Activated T-cell treated with anti-CD3 and anti-CD28 coated beads for 4 hours (primary cell): Measurements from ENCODE around the gene EEF1AKMT2.
"Not testable (repeated sequence)": the region's sequence is repeated elsewhere in the genome, so short reads cannot be mapped to it uniquely, and the experiment has no call there.

Experiments used
- DNase-seq: peaks from one replicate; pipeline ENCODE4 v3.0.0-alpha.2; 2020

EEF1AKMT2 gene

GRCh38 chr10:124791547-124792348, at the start of gene EEF1AKMT2:
Gene EEF1AKMT2 (minus strand): TSS chr10:124791887. CDS start chr10:124791833, 54 bp downstream.
- peak; percentile 69 for DNase-seq

DNA sequence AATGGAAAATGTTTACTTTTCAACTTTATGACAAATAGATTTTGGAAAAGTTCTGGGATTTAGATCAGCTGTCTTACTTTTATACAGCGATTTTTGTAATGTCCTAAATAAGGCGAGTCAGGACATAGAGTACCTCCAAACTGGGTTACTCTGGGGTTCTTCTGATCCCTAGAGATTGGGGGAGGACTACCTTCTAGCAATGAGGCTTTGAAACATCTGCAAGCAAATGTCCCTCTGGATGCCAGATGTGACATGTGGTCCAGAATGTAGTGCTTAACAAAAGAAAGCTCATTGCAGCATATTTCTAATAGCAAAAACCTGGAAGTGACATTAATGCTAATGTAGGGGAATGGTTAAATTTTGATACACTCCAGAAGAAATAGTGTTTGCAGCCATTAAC, 46.0 kb upstream of the EEF1AKMT2 start:
- no peak for DNase-seq

DNA sequence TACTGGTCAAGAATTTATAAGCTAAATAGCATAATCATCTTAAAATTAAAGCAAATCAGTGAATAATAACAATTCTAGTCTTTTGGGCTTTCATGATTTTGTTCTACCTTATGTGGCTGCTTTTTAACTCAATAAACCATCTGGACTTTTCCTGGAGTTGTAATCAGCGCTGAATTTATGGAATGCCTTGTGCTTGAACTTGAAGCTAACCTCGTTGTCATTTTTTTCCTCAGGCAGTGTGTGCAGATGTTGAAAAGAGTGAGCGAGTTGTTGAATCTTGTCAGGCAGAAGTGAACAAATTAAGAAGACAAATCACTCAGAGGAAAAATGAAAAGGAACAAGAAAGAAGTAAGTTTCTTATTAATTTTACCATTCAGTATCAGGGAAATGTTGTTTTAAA, 39.4 kb upstream of the EEF1AKMT2 start:
- DNase-seq: no peak

- no peak for DNase-seq
Observed at GRCh38 chr10:124830445-124830844, 38.8 kb upstream of the EEF1AKMT2 start.

DNA sequence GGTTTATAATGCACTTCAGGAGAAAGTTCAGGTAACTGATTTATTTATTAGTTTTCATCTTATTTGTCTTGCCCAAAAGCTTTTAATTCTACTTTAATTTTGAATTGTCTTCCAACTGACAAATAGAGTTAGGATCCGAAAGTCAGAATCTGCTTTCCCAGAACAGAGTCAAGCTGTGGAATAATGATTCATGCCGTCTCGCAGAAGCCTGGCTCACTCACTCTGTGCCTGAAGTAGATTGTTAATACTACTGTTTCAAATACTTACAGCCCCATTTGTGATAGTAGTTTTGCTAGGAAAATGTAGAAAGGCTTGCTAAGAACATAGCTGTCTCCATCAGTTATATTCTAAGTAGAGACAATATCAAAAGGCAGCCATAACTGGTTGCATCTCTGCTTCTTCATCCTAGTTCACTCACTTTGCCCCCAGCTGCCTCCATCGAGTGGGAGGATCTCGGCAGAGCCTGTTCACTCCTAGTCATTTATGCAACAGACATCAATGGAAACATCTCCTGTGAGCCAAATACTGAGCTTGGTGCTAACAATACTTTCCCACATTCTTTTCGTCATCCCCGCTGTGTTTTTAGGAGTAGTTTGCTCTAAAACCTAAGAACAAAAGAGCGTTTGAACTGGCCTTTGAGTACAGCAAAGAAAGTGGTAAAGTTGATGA, 37.9 kb upstream of the EEF1AKMT2 start:
- no peak for DNase-seq

DNA sequence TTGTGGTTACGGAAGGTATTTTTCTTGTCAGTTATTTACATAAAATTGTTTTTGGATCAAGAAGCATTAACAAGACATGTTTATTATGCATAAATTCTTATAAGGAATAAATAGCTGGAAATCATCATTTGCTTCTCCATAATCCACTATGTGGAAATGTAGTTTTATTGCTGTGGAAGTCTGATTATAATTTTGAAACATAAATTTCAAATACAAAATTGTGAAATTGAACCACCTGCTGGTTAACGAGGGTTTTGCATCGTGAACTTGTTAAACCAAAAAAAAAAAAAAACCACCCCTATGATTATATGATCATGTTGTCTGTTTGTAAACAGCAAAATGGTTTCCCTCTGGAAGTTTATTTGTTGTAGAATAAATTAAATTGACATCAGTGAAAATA, 35.8 kb upstream of the EEF1AKMT2 start:
- no peak for DNase-seq

GRCh38 chr10:124826262-124826661, 34.6 kb upstream of the EEF1AKMT2 start:
- DNase-seq: no peak

DNA sequence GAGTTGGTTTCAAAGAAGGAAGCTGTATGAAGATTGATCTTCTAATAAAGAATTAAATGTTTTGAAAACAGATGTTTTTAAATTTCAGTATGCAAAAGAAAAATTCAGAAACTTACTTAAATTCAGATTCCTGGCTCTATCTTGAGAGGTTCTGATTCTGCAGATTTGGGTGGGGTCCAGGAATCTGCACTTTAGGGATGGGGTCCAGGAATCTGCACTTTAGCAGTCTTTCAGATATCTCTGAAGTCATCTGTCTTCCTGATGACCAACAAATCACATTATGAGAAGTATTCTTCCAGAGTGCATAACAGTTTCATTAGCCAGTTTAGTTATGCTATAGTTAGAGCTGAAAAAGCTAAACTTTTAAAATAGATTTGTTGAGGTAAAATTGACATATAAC, 34.0 kb upstream of the EEF1AKMT2 start:
- no peak for DNase-seq

- not testable (repeated sequence) for DNase-seq
Observed at GRCh38 chr10:124824932-124825331, 33.2 kb upstream of the EEF1AKMT2 start.

- DNase-seq: no peak
Observed at GRCh38 chr10:124824507-124824906, 32.8 kb upstream of the EEF1AKMT2 start.

DNA sequence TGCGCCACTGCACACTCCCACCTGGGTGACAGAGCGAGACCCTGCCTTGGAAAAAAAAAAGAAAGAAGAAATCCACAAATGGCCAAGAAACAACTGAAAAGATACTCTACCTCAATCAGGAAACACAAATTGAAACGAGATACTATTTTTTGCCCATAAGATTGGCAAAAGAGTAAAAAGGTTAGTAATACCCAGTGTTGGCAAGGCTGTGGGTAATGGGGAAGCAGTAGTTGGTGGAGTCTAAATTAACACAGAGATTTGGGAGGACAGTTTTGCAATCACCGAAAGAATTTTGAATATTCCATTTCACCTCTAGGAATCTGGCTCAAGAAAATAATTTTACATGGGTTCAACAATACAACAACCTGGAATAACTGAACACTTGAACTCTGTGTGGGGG, 29.8 kb upstream of the EEF1AKMT2 start:
- no peak for DNase-seq

- no peak for DNase-seq
Observed at GRCh38 chr10:124820121-124820520, 28.4 kb upstream of the EEF1AKMT2 start.

DNA sequence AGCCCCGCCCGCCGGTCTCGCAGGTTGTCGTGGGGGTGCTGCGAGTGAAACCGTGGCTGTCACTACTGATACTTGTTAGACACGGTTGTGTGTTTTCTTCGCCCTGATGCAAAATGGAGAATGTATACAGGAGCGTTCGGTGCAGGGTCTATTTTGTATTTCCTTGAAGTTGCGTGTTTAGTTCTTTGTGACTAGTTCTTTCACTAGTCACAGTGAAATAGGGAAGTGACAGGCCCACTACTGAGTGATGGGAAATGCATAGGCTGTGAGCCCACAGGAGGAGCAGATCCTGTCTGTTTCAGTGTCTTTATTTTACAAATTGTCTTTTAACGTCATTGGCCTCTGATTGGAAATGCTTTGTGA, 10.6 kb upstream of the EEF1AKMT2 start:
- peak; percentile 4 for DNase-seq

DNA sequence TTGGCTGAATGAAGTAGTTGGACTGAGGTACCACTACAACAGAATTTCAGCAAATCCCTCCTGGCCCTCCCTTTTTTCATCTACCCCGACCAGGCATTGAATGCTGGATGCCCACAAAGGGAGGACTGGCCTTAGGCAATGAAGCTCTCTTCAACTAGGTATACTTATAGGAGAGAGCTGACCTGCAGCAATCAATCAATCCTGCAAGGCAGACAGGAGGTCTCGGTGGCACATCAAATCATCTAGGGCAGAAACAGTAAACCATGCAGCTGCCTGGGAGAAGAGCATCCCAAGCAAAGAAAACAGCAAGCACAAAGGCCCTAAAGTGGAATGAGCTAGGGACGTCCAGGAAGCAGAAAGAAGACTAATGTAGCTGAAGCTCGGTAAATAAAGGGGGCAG, 7.5 kb upstream of the EEF1AKMT2 start:
- no peak for DNase-seq

- DNase-seq: no peak
Observed at GRCh38 chr10:124798781-124799180, 7.1 kb upstream of the EEF1AKMT2 start.

DNA sequence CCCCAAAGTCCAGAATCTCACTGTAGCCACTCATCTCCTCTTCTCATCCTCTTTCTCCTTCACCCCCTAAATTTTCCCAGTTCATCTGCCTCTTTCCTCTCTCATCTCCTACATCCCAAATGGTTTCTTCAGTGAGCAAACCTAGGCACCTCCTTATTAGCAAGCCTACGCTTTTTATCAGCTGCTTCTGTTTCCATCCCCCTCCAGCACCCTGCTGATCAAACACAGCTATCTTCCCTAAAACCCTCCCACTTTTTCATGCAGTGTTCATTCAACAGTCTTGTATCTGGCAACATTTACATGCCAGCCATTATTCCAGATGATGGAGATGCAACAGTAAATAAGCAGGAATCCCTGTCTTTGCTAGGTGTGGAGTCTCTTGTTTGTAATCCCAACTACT, 6.7 kb upstream of the EEF1AKMT2 start:
- no peak for DNase-seq

DNA sequence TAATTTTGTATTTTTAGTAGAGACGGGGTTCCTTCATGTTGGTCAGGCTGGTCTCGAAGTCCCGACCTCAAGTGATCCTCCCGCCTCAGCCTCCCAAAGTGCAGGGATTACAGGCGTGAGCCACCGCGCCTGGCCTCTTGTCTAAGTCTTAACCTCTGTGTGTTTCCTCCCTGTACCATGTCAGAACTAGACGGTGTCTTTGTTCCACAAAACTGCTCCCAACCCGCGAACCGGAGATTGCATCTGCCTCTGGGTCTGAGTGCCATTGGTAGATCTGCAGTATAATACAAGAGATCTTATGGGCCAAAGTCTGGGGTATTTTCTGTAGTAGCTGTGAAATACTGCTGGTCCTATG, 1.3 kb upstream of the EEF1AKMT2 start:
- DNase-seq: no peak

- DNase-seq: not testable (repeated sequence)
Observed at GRCh38 chr10:124782900-124783299, 8.8 kb downstream of the EEF1AKMT2 start.

DNA sequence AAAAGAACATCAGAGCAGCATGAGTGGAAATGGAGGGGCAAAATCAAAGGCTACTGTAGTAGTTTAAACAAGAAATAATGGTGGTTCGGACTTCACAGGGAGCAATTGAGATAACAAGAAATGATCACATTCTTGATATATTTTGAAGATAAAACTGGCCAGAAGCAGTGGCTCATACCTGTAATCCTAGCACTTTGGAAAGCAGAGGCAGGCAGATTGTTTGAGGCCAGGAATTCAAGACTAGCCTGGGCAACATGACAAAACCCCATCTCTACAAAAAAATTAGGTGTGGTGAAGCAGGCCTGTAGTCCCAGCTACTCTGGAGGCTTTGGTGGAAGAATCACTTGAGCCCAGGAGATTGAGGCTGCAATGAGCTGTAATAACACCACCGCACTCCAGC, 22.9 kb downstream of the EEF1AKMT2 start:
- DNase-seq: no peak

DNA sequence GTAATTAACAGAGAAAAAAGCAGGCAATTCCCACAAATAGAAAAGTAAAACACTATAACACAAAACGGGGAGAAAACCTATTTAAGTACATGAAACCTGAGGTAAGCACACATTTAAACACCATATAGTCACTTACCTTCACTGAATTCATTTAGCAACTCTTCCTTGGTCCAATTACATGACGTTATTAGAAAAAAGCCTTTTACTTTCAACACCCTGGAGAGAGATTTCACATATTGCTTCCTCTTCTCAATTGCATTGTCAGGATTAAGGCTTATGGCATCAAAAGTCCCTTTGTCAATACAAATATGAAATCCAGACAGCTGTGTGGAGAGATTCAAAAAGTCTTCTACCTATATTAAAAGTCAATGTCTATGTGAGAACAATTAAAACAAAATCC, 26.4 kb downstream of the EEF1AKMT2 start:
- DNase-seq: no peak

DNA sequence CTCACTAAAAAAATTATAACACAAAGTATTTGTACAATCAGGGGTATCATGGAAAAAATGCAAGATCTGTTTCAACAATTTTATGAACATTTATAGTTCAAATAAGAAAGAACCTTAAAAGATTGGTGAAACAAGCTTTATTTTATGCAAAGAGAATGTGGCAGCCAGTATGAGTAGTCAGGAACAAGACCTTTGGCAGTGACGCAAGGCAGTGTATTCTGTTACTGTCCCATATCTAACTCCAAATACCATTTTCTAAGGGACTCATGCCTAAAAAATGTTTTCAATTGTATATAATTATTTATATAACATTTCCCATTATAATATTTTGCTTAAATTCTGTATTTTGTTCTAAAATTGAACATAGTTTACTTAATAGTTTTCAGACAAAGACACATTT, 28.4 kb downstream of the EEF1AKMT2 start:
- no peak for DNase-seq

DNA sequence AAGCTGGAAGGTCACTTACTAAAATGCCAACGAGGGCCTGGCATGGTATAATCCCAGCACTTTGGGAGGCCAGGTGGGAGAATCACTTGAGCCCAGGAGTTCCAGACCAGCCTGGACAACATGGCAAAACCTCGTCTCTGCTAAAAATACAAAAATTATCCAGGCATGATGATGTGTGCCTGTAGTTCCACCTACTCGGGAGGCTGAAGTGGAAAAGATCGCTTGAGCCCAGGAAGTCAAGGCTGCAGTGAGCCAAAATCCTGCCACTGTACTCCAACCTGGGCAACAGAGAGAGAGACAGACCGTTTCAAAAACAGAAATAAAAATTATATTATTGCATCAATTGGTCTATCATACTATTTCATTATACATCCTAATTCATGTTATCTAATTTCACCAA, 29.4 kb downstream of the EEF1AKMT2 start:
- no peak for DNase-seq

DNA sequence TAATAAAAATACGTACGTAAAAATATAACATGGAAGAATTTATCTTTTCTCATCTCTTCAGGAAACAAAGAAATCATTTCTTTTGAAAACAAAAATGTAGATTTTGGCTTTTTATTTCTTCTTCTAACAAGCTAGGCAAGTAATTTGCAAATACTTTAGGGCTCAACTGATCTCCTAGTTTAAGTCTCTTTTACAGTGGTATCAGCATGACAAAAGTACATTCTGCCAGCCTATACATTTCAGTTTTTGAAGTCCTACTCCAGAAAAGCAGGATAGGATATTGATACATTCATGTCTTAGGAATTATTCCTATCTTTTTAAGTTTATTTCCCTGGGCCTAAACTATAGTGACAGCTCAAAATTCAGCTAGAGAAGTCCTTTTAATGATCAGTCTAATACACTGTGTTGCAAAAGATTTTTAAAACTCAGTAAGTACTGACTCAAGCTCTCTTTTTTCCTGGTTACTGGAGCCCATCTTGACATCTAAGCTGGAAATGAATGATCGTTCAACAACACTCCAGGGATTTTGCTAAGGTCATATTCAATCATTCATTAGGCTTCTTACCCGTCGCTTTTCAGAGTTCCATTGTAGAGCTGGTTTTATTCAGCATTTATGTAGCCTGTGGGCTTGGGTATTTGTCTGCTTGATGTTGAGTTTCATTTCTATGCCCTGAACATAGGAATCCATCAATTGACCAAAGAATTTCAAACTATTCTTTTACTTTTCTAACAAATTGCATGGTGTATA, 35.4 kb downstream of the EEF1AKMT2 start:
- no peak for DNase-seq

GRCh38 chr10:124755581-124755980, 36.1 kb downstream of the EEF1AKMT2 start:
- DNase-seq: no peak
